Measurements from ENCODE around the gene CD4. TPM values are rescaled to one million over a fixed set of nuclear protein-coding genes. Genes with fewer than 3 reads are reported as not detected.

CD4 gene
- total RNA-seq, 1 donor from 2014 or later: not detected

DNA sequence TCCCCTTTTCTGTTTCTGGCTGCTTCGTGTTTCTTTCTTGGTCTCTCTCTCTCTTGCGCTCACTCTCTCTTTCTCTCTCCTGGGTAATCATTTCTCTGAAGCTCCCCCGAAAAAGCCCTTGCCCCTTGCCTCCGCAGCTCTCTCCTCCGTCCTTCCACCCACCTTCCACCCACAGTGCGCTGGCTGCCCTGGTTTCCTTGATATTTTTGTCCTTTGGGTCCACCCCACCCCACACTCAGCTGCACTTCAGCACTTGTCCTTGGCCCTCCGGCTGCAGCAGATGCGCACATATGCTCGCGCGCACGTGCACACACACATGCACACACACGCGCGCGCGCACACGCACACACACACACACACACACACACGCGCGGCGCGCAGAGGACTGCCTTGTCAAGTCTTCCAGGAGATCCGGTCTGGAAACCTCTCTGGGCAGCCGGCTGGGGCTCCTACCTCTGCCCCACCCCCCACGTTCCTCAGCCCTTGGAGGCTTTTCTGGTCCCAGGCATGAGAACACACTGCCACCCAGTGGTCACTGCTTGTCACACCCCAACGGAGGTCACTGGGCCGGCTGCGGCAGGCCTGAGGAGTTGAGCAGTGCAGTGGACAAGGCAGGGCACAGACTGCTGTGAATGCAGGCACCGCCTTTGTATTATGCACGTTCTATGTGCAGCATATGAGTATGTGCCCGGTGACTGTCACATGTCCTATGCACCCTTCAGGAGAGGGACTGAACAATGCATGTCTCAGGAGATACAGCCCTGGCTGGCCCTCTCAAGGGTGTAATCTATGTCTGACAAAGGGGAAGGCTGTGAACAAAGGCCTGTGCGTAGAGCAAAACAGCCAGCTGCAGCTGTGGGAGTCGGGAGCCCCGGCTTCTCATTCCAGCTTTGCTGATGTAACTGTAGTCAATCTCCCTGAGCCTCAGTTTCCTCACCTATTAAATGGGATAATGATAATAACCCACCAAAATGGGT is 10.5 kb upstream of the CD4 start:
- DNase-seq: peak; percentile 97

DNA sequence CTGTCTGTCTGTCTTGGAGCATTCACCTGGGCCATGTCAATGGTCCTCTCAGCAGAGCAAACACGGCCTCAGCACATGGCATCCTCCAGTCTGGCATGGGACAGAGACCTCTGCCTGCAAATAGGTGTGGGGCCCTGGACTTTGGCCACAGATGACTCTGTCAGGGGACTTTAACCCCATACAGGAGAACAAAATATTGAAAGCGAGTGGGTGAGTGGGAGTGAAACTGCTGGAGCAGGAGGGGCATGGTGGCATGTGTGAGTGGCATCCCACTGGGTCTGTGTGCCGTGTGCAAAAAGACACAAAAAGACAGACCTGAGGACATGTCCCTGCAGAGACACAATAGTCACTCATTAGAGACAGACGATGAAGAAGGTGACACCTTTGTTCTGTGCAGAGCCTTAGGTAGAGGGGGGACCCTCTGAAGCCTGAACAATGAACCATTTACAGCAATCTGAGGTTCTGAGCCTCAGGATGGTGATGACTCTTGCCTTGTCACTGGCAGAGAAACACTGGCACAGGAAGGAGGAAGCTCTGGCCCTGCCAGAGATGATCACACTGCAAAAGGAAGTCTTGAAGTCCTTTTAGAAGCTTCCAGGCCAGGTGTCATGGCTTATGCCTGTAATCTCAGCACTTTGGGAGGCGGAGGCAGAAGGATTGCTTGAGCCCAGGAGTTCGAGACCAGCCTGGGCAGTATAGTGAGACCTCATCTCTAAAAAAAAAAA is 9.5 kb upstream of the CD4 start:
- no peak for DNase-seq

DNA sequence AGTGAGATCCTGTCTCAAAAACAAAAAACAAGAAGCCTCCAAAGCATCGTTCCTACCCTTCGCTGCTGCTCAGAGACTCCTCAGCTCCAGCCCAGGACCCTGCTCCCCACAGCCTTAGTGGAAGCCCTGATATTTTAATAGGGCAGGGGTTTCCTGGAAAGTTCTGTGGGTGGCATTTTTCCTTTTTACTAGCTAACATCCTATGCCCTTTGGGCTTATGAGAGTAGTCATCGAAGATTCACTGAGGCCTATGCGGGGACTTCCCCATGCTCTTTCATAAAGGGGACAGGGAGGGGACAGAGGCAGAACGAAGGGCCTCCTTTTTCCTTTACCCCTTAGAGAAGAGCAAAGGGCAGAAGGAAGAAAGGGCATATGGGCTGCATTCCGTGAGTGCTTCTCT is 8.8 kb upstream of the CD4 start:
- no peak for DNase-seq

DNA sequence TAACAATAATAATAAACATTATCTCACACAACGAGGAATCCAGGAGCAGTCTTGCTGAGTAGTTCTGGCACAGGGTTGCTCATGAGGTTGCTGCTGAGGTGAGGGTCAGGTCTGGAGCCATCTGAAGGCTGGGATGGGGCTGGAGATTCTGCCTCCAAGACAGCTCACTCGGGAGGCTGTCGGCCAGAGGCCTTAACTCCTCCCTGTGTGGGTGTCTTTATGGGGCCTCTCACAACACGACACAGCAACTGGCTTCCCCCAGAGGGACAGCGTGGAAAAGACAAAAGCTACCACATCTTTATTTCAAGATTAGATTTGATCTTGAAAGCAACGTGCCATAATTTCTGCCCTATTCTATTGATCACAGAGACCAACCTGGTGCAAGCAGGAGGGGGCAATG is 7.2 kb upstream of the CD4 start:
- no peak for DNase-seq

DNA sequence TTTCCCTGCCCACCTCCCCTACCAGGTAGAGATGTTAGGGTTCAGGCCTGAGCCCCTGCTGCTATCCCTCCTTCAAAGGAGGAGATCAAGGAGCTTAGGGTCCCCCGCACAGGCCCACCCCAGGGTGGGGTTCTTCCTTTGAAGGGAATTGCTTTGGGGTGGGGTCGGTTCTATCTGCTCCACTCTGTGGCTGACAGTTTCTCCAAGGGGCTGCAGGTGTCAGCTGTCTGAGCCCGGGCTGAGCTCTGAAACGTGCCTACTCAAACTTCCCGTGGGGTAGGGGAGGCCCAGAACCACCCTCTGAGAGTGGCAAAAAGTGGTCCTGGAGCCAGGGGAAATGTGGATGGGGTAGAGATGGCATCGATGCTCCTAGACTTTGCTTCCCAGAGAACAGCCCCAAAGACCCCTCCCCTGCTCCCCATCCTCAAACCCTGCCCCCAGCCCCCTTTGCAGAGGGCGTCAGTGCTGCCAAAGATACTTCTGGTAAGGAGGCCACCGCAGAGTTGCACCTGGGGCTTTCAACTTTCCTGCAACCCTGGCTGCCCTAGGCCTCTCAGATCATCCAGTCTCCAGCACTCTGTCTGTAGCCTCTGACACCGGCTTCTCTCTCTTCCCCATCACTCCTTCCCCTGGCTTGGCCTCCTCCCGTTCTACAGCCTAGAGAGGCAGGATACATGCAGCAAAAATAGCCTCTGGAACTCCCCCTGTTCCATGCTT is 6.3 kb upstream of the CD4 start:
- no peak for DNase-seq

DNA sequence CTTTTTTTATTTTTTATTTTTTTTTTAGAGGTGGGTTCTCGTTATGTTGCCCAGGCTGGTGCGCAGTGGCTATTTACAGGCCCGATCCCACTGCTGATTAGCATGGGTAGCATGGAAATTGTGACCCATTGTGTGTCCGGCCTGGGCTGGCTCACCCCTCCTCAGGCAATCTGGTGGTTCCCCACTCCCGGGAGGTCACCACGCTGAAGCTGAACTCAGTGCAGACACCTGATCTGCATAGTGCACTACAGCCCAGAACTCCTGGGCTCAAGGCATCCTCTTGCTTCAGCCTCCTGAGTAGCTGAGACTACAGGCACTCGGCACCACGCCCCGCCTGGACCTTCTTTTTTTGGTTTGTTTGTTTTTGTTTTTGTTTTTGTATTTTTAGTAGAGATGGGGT is 5.5 kb upstream of the CD4 start:
- DNase-seq: no peak

DNA sequence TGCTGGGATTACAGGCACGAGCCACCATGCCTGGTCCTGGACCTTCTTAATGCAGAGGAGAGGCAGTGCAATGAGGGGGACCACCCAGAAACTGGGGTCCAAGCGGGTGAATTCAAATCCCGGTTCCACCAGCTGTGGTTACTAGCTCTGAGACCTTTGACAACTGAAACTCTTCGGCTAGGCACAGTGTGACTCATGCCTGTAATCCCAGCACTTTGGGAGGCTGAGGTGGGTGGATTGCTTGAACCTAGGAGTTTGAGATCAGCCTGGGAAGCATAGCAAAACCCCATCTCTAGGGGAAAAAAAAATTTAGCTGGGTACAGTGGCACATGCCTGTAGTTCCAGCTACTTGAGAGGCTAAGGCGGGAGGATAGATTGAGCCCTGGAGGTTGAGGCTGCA is 5.0 kb upstream of the CD4 start:
- no peak for DNase-seq

DNA sequence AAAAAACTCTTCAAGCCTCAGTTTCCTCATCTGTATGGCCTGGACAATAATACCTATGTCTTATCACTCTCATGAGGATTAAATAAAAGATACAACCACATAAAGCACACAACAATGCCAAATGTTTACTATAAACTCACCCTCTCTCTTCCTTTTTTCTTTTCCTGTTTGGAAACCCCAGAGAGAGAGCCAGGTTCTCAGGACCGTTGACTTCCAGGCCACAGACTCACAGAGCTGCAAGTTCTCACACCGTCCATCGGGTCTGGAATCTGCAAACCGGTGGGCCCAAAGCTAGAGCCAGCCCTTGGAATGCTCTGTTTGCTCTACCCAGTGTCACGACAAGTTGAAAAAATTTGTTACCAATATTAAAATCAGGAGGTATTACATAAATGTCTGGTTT is 4.6 kb upstream of the CD4 start:
- no peak for DNase-seq

DNA sequence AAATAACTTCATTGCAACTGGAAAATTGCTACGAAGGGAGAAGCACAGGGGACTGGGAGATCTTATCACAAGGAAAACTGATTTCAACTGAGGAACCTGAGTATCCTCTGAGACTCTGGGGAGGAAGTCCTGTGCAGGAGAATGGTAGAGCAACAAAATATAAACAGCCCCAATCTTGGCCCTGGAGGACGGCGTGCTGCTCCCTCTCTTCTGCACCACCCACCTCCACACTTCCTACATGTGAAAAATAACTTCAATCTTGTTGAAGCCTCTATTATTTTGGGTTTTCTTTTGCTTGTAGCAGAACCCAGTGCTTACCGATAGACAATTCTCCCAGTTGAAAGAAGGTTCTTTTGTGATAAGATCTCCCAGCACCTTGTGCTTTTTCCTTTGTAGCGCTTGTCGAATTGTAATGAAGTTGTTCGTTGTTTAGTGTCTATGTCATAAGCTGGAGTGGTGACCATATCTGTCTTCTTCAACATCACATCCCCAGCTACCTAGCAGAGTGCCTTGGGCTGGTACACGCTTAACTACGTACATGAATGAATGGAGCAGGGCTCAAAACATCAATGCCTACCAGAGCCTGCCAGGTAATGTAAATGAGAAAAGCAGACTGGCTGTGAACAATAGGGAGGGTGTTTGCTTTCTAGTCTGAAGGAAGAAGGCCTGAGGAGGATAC is 2.8 kb upstream of the CD4 start:
- no peak for DNase-seq

DNA sequence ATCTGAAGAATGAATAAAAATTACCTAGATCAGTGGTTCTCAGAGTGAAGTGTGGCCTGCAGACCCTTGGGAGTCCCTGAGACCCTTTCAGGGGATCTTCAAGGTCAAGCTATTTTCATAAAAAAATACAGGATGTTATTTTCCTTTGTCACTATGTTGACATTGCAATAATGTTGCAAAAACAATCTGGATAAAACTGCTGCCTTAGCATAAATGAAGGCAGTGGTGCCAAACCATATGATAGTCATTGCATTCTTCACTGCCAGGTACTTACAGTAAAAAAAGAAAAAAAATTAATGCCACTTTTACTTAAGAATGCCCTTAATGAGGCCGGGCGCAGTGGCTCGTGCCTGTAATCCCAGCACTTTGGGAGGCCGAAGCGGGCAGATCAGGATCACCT is 2.0 kb upstream of the CD4 start:
- DNase-seq: no peak

DNA sequence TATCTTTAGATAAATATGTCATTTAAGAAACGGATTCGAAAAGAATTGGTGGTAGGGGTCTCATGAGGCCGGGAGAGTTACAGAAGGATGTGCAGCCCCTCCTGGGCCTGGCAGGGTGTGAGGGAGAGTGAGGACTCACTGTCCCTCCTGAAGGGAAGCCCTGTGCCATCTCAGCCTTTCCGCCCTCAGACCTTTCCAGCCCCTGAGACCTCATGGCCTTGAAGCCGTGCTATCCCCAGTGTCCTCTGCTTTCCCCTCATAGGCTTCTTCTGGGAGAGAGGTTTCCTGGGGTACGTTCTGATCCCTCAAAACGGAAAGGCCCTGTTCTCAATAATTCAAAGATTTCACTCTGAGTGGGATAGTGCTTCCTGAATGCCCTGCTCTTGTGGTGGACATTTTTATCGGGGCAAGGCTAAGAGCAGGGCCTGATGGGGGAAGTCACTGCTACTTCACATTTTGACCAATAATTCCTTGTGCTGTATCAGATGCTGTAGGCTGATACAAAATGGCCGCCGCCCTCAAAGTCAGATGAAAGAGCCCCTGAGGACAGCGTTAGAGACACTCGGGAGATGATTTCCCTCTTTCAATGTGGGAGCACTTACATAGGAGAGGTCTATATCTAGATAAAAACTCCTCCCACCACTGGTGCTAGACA is 1.3 kb downstream of the CD4 start:
- DNase-seq: no peak

DNA sequence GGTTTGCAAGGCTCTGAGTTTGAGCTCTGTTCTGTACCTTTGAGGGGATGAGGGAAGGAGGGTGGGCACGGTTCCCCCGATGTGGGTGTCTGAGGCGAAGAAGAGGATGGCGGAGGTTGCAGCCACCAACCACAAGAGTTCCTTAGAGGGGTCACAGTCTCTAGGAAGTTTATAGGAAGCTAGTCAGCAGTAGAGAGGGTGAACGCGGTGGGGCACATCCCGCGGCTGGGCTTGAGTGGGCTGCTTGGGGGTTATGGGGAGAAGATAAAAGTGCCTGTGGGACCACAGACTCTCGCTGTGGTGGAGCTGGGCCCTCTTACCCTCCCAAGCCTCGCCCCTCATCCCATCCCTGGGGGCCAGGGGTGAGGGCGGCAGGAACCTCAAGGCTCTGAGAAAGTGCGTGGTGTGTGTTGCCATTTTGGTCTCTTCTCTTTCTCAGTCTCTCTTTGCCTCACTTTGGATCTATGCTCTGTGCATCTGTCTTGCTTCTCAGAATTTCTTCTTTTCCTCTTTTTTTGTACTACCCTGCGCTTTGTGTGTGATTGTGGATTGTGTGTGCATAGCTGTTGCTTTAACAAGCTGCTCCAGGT is 2.7 kb downstream of the CD4 start:
- no peak for DNase-seq

DNA sequence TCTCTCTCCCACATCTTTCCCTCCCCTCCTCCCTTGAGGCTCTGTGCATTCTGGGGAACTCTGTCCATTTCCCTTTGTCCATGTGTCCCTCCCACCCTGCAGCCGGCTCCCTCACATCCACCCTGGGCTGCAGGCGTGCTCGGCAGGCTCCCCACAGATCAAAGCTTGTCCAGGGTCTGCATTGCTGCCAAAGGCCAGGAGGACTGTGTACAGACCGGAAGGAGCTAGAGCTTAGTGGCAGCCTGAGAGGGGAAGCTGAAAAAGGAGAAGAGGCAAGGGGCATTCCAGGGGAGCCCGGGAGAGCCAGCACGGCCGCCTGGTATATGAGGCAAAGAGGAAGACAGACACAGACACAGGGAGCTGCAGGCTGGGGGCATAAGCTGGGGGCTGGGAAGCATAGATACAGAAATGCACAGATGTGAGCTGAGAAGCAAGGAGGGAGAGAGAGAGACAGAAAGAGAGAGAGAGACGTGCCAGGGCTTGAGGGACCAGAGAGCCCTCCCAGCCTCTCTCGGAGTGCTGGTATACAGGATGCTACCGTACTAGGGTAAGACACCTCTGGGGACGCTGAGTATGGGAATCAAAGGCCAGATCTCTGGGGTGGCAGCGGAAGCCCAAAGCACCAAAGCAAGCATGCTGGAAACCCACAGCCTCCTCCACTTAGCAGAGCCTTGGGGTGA is 3.3 kb downstream of the CD4 start:
- no peak for DNase-seq

DNA sequence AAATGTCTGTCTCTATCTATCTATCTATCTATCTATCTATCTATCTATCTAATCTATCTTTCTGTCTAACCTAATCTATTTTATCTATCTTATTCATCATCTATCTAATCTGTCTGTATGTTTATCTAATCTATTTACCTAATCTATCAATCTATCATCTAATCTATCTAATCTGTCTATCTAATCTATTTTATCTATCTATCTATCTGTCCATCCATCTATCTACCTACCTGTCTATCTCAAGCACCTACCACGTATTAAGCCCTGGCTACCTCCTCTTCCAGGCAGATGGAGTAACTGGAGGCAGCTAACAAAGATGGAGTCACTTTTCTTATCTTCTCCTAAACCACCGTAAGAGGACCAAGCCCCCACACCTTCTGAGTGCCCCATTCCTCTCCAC is 5.8 kb downstream of the CD4 start:
- DNase-seq: no peak

DNA sequence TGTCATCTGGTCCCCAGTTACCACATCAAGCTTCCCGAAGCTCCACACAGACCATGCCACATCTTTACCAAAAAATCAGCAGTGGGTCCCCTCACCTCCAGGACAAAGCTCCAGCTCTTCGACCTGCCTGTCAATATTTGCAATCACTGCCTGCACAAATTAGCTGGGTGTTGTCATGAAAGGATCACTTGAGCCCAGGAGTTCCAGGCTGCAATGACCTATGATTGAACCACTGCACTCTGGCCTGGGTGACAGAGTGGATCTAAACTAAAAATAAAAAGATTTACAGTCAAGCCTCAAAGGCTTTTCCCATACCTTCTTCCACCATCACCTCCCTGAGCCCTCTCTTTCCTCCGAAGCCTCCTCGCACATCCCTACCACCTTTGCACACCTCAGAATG is 7.2 kb downstream of the CD4 start:
- DNase-seq: no peak

DNA sequence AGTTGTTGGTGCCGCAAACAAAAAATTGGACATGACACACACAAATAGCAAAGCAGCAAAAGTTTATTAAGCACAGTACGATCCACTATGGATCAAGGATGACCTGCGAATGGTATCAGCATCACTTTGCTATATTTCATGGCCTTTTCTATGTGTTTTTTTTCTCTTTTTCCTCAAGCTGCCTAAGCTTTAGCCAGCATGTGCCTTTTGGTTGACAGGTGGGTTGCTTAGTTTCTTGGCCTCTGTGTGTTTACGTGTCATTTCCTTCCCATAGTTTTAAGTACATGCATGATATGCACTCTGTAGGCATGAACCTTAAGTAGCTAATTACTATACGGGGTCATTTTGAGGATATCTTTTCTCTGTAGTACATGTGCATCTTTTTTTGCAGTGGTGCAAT is 9.8 kb downstream of the CD4 start:
- DNase-seq: no peak

DNA sequence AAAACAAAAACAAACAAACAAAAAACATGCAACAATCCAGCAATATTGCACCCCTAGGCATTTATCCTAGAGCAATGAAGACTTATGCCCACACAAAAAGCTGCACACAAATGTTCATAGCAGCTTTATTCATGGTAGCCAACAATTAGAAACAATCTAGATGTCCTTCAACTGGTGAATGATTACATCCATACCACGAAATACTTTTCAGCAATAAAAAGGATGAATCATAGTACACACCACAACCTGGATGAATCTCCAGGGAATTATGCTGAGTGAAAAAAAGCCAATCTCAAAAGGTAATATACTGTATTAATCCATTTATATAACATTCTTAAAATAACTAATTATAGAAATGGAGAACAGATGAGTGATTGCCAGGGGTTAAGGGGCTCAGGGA is 17.8 kb downstream of the CD4 start:
- DNase-seq: no peak

DNA sequence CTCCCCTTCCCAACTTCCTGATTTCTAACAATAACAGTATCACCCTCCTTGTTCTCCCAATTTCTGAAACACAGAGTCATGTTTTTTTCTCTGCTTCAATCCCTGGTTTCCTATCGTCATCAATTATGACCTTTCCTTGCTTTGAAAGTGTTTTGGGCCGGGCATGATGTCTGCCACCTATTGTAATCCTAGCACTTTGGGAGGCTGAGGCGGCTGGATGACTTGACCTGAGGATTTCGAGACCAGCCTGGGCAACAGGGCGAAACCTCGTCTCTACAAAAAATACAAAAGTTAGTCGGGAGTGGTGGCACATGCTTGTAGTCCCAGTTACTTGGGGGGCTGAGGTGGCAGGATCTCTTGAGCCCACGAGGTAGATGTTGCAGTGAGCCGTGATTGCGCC is 19.7 kb downstream of the CD4 start:
- no peak for DNase-seq

DNA sequence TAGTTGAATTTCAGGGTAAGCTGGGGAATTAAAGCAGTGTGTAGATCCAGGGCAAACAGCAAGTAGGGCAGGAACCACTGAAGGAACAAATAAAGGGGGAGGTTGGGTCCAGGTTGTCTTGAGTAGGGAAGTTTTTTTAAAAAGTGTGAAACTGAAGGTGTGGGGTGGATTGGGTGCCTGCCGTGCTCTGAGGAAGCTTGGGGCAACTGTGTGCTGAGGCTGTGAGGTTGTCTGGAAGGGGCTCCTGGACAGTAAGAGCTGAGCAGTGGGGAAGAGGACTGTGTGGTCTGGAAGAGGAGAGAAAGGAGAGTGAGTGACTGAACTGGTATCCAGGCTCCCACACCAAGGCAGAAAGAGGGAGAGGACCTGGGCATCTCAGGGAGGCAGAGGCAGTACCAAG is 21.4 kb downstream of the CD4 start:
- no peak for DNase-seq

DNA sequence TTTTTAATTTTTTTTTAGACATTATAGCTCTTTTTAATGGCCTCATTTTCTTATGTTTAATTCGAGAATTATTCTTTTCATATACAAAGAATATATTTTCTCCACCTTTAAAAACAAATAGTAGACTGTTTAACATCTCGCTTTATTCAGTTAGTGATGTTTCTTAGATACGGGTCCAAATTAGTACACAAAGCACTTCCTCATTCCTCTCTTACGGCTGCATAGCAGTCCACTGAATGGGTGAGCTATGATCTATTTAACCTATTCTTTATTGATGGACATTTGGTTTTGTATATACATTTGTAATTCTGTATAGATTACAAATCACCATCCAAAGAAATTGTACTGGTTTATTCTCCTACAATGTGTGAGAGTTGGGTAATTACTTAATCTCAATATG is 24.0 kb downstream of the CD4 start:
- DNase-seq: no peak

DNA sequence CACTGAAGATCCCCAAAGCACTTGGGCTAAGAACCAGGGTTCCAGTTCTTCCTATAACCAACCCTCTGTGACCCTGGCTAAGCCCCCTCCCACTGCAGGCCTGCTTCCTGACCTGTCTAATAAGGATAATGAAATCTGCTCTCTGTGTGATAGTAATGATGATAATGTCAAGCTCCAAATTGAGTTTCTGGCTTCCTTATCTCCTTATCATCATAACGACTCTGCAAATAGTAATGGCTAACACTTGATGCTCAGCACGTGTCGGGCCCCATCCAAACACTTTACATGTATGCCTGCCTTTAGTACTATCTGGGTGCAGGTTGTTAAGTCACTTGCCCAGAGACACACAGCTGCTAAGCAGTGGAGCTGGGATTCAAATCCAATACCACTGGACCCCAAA is 27.3 kb downstream of the CD4 start:
- DNase-seq: no peak

Measured in dermis blood vessel endothelial cell (primary cell).